Psoas muscle (tissue), 8 donors: ENCODE results near the gene PCDHGB5. TPM values are rescaled to one million over a fixed set of nuclear protein-coding genes. Genes with fewer than 3 reads are reported as not detected.

Experiments used
- ATAC-seq, 4 donors: fragments of 200-7000 bp; cut with Tn5 transposase; one replicate each; pipeline ENCODE4 v1.9.1; 2020; ENCODE audit warnings: moderate library complexity in 3 of 4, mild to moderate bottlenecking in 2 of 4
- DNase-seq, 2 donors: peaks; one replicate each; pipeline ENCODE4 v3.0.0-alpha.2; 2020
- H3K27ac ChIP-seq: fragments of 200-600 bp; one replicate; pipeline ENCODE4 v1.8.0; 2022
- H3K27me3 ChIP-seq, 3 donors: fragments of 200-600 bp in 1 of 3; one replicate each; pipeline versions ENCODE4 v1.6.1 to v1.8.0; 2013 to 2022; ENCODE audit warnings: low read length in 2 of 3, mild to moderate bottlenecking in 2 of 3, moderate library complexity in 1 of 3; ENCODE audit not compliant: insufficient read depth in 3 of 3
- H3K36me3 ChIP-seq, 2 donors: fragments of 200-600 bp in 1 of 2; one replicate each; pipeline versions ENCODE4 v1.6.1 to v1.8.0; 2013 to 2022; ENCODE audit warnings: low read depth in 1 of 2, mild to moderate bottlenecking in 1 of 2, moderate library complexity in 1 of 2; ENCODE audit not compliant: insufficient read depth in 1 of 2
- H3K4me1 ChIP-seq: fragments of 200-600 bp; one replicate; pipeline ENCODE4 v1.8.0; 2022
- H3K4me3 ChIP-seq: fragments of 200-600 bp; one replicate; pipeline ENCODE4 v1.8.0; 2022; ENCODE audit warnings: mild to moderate bottlenecking
- H3K9me3 ChIP-seq: fragments of 200-600 bp; one replicate; pipeline ENCODE4 v1.8.0; 2022
- WGBS, 3 donors: extraction: QIAGEN DNeasy Blood & Tissue Kit; methylation state at CpG; one replicate each; pipeline versions ENCODE4 v1.1.6 to v1.1.7; 2013; 5-methylcytosine and 5-hydroxymethylcytosine counted together
- intact Hi-C, 2 donors: fragments of 100-400 bp; cut with DNase I; formaldehyde crosslinking; loops; one replicate each; pipeline versions ENCODE4 v1.11.0 to v1.14.2; 2022
- polyA plus RNA-seq, 3 donors: library from polyadenylated mRNA; stranded (reverse); fragments of 200-250 nt; gene quantifications; one replicate each; pipeline ENCODE4 v1.2.3, GENCODE V29; 2013
- total RNA-seq, 4 donors: library from RNA; stranded (reverse); fragmentation: NEBNext Ultra II Directional in 2 of 4; extraction: Animal tissue kit (Norgen Biotek cat#: 25700) in 2 of 4; gene quantifications; one replicate each; pipeline versions ENCODE4 v1.2.1 to v1.2.4, GENCODE V29; 2021 to 2023
- TF ChIP-seq, protein P1 (sequence below): fragments of 200-600 bp; IDR thresholded peaks from one replicate; pipeline ENCODE4 v1.8.0; 2022; ENCODE audit warnings: antibody characterized with exemption
- donor health status: healthy with polysubstance abuse.
- donor health status: DM: no; HTN: no; CAD: no; lungs with moderate emphysema.
- donor health status: Bipolar disorder and iron deficiency.
- donor health status: healthy.
- donor health status: DM: yes; HTN: yes; CAD: no.
- donor health status: DM: no; HTN: no; CAD: no.
- donor health status: DM: no; HTN: no; CAD: no.
- donor health status: DM: yes; HTN: yes; CAD: no.

The PCDHGB5 gene
- total and polyA plus RNA-seq, 7 donors, result 0.61 to 5.1 (median 2.7) TPM

DNA sequence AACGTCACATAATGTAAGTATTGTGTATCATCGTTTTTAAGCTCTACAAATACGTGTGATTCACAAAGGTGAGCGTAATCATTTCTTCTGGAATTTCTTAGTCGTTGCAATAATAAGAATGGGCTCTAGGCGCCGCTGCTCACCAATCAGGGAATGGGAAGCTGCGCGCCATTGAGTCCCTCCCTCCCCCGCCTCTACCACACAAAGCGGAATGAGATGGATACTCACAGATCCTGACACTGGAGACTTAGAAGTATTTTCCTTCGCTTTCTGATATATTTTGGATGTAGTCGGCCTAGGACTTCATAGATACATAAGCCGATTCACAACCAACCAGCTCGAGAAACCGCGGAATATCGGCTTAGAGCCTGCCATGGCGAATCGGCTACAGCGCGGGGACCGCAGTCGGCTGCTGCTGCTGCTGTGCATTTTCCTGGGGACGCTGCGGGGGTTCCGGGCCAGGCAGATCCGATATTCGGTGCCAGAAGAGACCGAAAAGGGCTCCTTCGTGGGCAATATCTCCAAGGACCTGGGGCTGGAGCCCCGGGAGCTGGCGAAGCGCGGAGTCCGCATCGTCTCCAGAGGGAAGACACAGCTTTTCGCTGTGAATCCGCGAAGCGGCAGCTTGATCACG is 23.2 kb downstream of the PCDHGB5 start, which contains the start of gene PCDHGA11:
PCDHGA11 (plus strand) TSS at position 197 of the 634 bp plus-strand sequence; CDS start at position 374, 177 bp downstream.
- H3K4me1 ChIP-seq, result no peaks in the 10 kb centered on the region
- 20 to 22% (median 22%) methylated on average over 42 of the region's 42 CpGs for WGBS, 3 donors
- peak in 1 of 2 donors; percentile 29 for DNase-seq

GRCh38 chr5:141421489-141421855 is 23.7 kb downstream of the PCDHGB5 start:
- intact Hi-C loops, result loop anchor here in 1 of 2 donors (5.0 kb wide), 1 partner anchor 101 kb away; no protein-coding TSS in a partner anchor
- ATAC-seq (no peak), DNase-seq (no peak)
- H3K36me3 ChIP-seq, result no peaks in the 10 kb centered on the region
- H3K9me3 ChIP-seq, result peaks cover 9% of the 10 kb centered on the region
- 21 to 24% (median 23%) methylated on average over 13 of the region's 13 CpGs for WGBS, 3 donors
- H3K4me1 ChIP-seq, result no peaks in the 10 kb centered on the region
- H3K27ac ChIP-seq, result peak overlapping the region; percentile 7
- peaks cover 0 to 28% (median 6%) of the 10 kb centered on the region in 3 donors for H3K27me3 ChIP-seq
- TF ChIP-seq, protein P1, sequence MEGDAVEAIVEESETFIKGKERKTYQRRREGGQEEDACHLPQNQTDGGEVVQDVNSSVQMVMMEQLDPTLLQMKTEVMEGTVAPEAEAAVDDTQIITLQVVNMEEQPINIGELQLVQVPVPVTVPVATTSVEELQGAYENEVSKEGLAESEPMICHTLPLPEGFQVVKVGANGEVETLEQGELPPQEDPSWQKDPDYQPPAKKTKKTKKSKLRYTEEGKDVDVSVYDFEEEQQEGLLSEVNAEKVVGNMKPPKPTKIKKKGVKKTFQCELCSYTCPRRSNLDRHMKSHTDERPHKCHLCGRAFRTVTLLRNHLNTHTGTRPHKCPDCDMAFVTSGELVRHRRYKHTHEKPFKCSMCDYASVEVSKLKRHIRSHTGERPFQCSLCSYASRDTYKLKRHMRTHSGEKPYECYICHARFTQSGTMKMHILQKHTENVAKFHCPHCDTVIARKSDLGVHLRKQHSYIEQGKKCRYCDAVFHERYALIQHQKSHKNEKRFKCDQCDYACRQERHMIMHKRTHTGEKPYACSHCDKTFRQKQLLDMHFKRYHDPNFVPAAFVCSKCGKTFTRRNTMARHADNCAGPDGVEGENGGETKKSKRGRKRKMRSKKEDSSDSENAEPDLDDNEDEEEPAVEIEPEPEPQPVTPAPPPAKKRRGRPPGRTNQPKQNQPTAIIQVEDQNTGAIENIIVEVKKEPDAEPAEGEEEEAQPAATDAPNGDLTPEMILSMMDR, result no peak
- peak overlapping the region; percentile 66 for H3K4me3 ChIP-seq

More for the DNA sequence above, 23.2 kb downstream of the PCDHGB5 start, which contains the start of gene PCDHGA11:
- Histone ChIP-seq H3K36me3 (no peaks in the 10 kb centered on the region), H3K27me3 (peaks cover 0 to 29% (median 6%) of the 10 kb centered on the region in 3 donors), H3K27ac (peak within 1 kb of the TSS; percentile 7), H3K9me3 (peaks cover 9% of the 10 kb centered on the region), H3K4me3 (peak within 1 kb of the TSS; percentile 66)
- TF ChIP-seq, protein P1, result peak; percentile 68
- peak; percentile 49 to 73 (median 66) for ATAC-seq
- intact Hi-C loops, result loop anchor here in 1 of 2 donors (5.0 kb wide), 1 partner anchor 101 kb away; no protein-coding TSS in a partner anchor

DNA sequence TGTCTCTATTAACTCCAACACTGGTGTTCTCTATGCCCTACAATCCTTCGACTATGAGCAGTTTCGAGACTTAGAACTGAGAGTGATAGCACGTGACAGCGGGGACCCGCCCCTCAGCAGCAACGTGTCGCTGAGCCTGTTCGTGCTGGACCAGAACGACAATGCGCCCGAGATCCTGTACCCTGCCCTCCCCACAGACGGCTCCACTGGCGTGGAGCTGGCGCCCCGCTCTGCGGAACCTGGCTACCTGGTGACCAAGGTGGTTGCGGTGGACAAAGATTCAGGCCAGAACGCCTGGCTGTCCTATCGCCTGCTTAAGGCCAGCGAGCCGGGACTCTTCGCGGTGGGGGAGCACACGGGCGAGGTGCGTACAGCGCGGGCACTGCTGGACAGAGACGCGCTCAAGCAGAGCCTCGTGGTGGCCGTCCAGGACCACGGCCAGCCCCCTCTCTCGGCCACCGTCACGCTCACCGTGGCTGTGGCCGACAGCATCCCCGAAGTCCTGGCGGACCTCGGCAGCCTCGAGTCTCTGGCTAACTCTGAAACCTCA is 25.1 kb downstream of the PCDHGB5 start:
- Histone ChIP-seq H3K27ac (no peak overlapping the region), H3K9me3 (peaks cover 15% of the 10 kb centered on the region), H3K27me3 (peaks cover 0 to 28% (median 12%) of the 10 kb centered on the region in 3 donors), H3K36me3 (no peaks in the 10 kb centered on the region), H3K4me3 (peak overlapping the region; percentile 20), H3K4me1 (no peaks in the 10 kb centered on the region)
- intact Hi-C loops, result loop anchor here in 1 of 2 donors (5.0 kb wide), 1 partner anchor 99 kb away; no protein-coding TSS in a partner anchor
- TF ChIP-seq, protein P1, result no peak
- ATAC-seq (no peak), DNase-seq (no peak)
- WGBS, 3 donors, result 37 to 46% (median 42%) methylated on average over 35 to 42 of the region's 42 CpGs

DNA sequence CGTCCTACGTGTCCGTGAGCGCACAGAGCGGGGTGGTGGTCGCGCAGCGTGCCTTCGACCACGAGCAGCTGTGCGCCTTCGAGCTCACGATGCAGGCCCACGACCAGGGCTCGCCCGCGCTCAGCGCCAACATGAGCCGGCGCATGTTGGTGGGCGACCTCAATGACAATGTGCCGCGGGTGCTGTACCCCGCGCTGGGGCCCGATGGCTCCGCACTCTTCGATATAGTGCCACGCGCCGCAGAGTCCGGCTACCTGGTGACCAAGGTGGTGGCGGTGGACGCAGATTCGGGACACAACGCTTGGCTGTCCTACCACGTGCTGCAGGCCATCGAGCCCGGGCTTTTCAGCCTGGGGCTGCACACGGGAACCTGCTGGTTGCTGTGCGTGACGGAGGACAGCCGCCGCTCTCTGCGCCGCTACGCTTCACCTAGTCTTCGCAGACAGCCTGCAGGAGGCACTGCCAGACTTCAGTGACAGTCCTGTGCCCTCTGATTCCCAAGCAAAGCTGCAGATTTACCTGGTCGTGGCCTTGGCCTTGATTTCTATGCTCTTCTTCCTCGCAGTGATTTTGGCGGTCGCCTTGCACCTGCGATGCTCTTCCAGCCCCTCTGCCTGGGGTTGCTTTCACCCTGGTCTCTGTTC is 30.2 kb downstream of the PCDHGB5 start:
- DNase-seq (no peak), ATAC-seq (no peak)
- intact Hi-C loops, result loop anchor here in 1 of 2 donors (5.0 kb wide), 1 partner anchor 44 kb away; no protein-coding TSS in a partner anchor
- H3K36me3 ChIP-seq, result no peaks in the 10 kb centered on the region
- TF ChIP-seq, protein P1, result no peak
- H3K4me3 ChIP-seq, result no peak overlapping the region
- peaks cover 0 to 9% (median 6%) of the 10 kb centered on the region in 3 donors for H3K27me3 ChIP-seq
- 55 to 59% (median 57%) methylated on average over 53 of the region's 53 CpGs for WGBS, 3 donors
- H3K9me3 ChIP-seq, result peaks cover 10% of the 10 kb centered on the region
- no peak overlapping the region for H3K27ac ChIP-seq
- no peaks in the 10 kb centered on the region for H3K4me1 ChIP-seq
